Measurements from ENCODE around the gene TPM4.

DNA sequence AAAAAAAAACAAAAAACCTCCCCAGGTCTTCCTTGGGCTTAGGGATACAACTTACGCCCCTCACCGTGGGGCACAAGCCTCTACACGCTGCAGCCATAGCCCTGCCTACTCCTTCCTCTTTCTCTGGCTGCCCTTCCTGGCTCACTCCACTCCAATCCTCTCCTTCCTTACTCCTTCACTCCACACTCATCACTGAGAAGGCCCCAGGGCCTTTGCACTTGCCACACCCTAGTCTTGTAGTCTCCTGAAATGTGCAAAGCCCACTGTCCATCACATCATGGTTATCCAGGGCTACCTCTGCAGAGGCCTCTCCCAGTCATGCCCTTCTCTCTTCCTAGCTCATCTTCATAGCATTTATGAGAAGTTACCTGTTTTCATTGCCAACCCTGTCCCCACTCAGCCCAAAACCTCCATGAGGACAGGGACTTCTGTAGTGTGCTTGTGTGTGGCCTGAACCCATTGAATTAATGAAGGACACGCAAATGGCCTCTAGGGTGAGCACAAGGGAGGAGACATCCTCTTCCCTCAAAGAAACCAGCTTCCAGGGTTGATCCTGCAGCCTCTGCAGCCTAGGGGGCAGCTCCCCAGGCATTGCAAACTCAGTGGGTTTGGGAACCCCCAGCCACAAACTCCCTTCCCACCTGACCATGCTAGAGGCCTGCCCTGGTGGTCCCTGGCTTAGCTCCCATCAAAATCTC lies 59.3 kb downstream of the TPM4 start:
- TF ChIP-seq POLR2A (IDR thresholded peaks at IDR 0.05; ENCODE audit: insufficient read depth in 1 of 2, low read depth in 2 of 2, low read length in 2 of 2): no peak
- TF ChIP-seq SMARCC2 (IDR thresholded peaks at IDR 0.05): no peak
- no peak for TF ChIP-seq ZNF138 (CRISPR knock-in tag; IDR thresholded peaks at IDR 0.05; ENCODE audit: low read depth)

Measured in HepG2 (cell line).